NB4 (cell line): ENCODE results near the gene SHCBP1.

Experiments used
- DNase-seq: peaks from one replicate; pipeline ENCODE4 v3.0.0; 2010; ENCODE audit warnings: low read depth
- H3K4me3 ChIP-seq: one replicate; pipeline ENCODE4 v1.5.1; 2011; ENCODE audit warnings: mild to moderate bottlenecking, low read depth, low read length, moderate library complexity
- CTCF ChIP-seq: IDR thresholded peaks from one replicate; pipeline ENCODE4 v1.5.1; 2012; ENCODE audit warnings: low read depth, low read length
- MAX ChIP-seq: IDR thresholded peaks from 2 replicates; pipeline ENCODE4 v1.6.1; 2011; ENCODE audit warnings: low read depth, low read length
- MYC ChIP-seq: IDR thresholded peaks from 2 replicates; pipeline ENCODE4 v1.6.1; 2011; ENCODE audit warnings: low read depth, low read length
- POLR2A ChIP-seq: IDR thresholded peaks from 2 replicates; pipeline ENCODE4 v1.6.1; 2011; ENCODE audit warnings: mild to moderate bottlenecking; ENCODE audit not compliant: insufficient read length; ENCODE audit errors: extremely low read depth

The SHCBP1 gene

DNA sequence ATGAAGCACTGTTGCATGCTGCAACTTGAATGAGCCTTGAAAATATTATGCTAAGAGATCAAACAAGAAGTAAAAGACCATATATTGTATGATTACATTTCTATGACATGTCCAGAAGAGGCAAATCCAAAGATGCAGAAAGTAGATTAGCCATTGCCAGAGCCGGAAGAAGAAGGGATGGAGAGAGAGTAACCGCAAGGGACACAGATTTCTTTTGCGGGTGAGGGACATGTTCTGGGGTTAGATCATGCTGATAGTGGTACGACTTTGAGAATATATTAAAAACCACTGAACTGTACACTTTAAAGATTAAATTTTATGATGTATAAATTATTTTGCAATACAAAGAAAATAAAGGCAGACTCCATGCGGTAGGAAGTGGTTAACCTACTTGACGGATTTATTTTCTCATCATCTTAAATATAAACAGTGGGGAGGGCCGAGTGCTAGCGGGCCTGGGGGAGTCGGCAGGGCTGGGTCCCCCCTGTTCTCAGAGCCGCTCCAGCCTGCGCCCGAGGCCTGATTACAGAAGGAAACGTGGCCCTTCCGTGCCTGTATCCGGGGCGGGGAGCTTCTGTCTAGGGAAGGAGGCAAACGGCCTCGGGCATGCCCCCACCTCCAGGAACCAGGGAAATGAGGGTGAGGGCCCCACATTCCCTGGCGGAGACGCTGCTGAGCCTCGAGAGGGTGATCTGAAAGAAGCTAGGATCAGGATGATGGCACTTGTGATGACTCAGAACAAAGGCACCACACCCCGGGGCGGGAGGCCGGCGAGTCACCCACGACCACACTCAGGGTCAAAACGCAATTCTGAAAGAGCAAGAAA lies 48.0 kb downstream of the SHCBP1 start:
- TF ChIP-seq POLR2A, result no peak
- TF ChIP-seq MYC, result no peak
- no peak for TF ChIP-seq MAX
- no peak for TF ChIP-seq CTCF
- H3K4me3 ChIP-seq, result no peak overlapping the region
- DNase-seq, result peak; percentile 44

GRCh38 chr16:46569231-46569735 lies 51.9 kb downstream of the SHCBP1 start:
- no peak overlapping the region for H3K4me3 ChIP-seq
- TF ChIP-seq MAX, result no peak
- TF ChIP-seq CTCF, result no peak
- TF ChIP-seq MYC, result no peak
- TF ChIP-seq POLR2A, result no peak
- no peak for DNase-seq

- H3K4me3 ChIP-seq, result no peak overlapping the region
- no peak for DNase-seq
- TF ChIP-seq CTCF (no peak), POLR2A (no peak), MAX (no peak), MYC (no peak)
These were observed 52.5 kb downstream of the SHCBP1 start for GRCh38 chr16:46568472-46569230.

GRCh38 chr16:46562979-46563378 lies 58.2 kb downstream of the SHCBP1 start:
- no peak overlapping the region for H3K4me3 ChIP-seq
- no peak for DNase-seq
- TF ChIP-seq POLR2A (no peak), MYC (no peak), MAX (no peak), CTCF (no peak)

GRCh38 chr16:46558018-46558417 lies 63.2 kb downstream of the SHCBP1 start:
- H3K4me3 ChIP-seq, result no peak overlapping the region
- TF ChIP-seq MYC (no peak), POLR2A (no peak), CTCF (no peak), MAX (no peak)
- no peak for DNase-seq
